22Rv1 (cell line): ENCODE data around the gene SLC25A13.
A peak's percentile ranks its signal among the peaks of the same experiment; 100 is the strongest.

Source experiments
- H3K27ac ChIP-seq: fragments of 450-650 bp; 2 replicates; pipeline ENCODE4 v1.5.1; 2017
- ZFX ChIP-seq: fragments of 450-650 bp; IDR thresholded peaks from 2 replicates; pipeline ENCODE4 v1.6.1; 2017; ENCODE audit warnings: antibody characterized with exemption, borderline replicate concordance
- TF ChIP-seq, protein P1 (sequence below): fragments of 450-650 bp; IDR thresholded peaks from 2 replicates; pipeline ENCODE4 v1.5.1; 2017; ENCODE audit warnings: mild to moderate bottlenecking

SLC25A13 gene

DNA sequence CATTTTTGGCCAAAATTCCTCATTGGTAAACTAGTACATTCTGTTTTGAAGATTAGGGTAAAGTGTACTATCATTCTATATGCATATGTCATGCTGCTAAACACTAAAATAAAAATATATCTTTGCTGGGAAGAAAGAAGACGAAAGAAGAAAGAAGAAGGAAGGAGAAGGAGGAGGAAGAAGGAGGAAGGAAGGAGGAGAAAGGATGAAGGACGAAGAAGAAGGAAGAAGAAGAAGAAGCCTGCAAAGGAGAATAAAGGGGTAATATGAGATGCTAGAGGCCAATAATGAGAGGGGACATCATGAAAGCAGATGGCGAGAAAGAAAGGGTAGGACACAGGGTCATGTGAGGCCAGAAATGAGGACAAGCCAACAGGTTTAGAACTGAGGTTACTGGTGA, 8.0 kb downstream of the SLC25A13 start:
- TF ChIP-seq ZFX, result no peak
- TF ChIP-seq, protein P1, sequence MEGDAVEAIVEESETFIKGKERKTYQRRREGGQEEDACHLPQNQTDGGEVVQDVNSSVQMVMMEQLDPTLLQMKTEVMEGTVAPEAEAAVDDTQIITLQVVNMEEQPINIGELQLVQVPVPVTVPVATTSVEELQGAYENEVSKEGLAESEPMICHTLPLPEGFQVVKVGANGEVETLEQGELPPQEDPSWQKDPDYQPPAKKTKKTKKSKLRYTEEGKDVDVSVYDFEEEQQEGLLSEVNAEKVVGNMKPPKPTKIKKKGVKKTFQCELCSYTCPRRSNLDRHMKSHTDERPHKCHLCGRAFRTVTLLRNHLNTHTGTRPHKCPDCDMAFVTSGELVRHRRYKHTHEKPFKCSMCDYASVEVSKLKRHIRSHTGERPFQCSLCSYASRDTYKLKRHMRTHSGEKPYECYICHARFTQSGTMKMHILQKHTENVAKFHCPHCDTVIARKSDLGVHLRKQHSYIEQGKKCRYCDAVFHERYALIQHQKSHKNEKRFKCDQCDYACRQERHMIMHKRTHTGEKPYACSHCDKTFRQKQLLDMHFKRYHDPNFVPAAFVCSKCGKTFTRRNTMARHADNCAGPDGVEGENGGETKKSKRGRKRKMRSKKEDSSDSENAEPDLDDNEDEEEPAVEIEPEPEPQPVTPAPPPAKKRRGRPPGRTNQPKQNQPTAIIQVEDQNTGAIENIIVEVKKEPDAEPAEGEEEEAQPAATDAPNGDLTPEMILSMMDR, result no peak
- H3K27ac ChIP-seq, result no peak overlapping the region

DNA sequence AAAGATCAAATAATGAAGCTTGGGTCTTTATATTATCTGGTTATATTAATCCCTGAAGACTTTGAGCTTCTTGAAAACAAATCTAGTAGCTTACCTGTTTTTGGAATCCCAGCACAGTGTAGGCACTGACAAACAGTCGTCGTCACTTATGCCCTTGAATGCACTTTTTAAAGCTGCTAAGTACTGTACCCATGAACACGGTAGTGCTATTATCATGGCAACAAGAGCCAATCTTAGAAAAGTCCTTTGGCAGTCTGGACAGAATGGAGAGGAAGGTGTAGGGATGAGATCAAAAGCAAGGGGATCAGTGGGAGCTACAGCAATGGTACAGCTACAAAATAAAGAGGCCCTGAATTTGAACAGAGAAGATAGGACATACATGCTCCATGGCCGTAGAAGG, 9.4 kb downstream of the SLC25A13 start:
- no peak overlapping the region for H3K27ac ChIP-seq
- TF ChIP-seq ZFX, result no peak
- TF ChIP-seq, protein P1, result no peak

GRCh38 chr7:96311967-96312366, 9.9 kb downstream of the SLC25A13 start:
- no peak overlapping the region for H3K27ac ChIP-seq
- TF ChIP-seq, protein P1, result no peak
- TF ChIP-seq ZFX, result no peak

GRCh38 chr7:96310110-96310509, 11.8 kb downstream of the SLC25A13 start:
- no peak overlapping the region for H3K27ac ChIP-seq
- no peak for TF ChIP-seq ZFX
- TF ChIP-seq, protein P1, result no peak

- TF ChIP-seq, protein P1, result no peak
- peak overlapping the region; percentile 22; the same call in 1 of the 2 replicates for H3K27ac ChIP-seq
These were observed 13.0 kb downstream of the SLC25A13 start for GRCh38 chr7:96308950-96309263.

DNA sequence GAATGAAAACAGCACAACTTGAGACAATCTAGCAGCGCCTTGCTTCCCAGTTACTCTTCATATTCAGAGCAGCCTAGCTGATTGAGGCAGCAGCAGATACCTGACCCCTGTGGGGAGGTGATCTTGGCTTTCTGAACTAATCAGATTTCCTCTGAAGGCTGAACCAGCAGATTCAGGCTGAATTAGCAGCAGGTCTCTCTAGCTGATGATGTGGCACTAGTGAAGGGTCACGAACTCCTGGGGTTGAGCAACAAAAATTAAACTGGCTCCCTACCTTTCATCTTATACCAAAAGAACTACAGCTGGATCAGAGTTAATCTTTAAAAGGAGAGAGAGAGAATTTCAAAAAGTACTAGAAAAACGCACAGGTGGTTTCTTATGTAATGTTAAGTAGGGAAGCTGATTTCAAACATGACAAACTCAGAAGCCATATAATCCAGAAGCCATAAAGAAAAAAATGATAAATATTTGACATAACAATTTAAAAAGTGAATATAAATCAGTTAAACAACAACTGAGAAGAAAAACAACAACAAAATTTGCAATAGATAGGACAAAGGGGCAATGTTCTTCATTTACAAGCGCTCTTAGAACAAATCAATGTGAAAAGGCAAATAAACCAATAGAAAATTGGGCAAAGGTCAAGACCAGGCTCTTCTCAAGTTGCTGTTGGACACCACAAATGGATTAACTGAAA, 13.5 kb downstream of the SLC25A13 start:
- peak overlapping the region; percentile 22; the same call in 1 of the 2 replicates for H3K27ac ChIP-seq
- TF ChIP-seq, protein P1, result no peak
- no peak for TF ChIP-seq ZFX

DNA sequence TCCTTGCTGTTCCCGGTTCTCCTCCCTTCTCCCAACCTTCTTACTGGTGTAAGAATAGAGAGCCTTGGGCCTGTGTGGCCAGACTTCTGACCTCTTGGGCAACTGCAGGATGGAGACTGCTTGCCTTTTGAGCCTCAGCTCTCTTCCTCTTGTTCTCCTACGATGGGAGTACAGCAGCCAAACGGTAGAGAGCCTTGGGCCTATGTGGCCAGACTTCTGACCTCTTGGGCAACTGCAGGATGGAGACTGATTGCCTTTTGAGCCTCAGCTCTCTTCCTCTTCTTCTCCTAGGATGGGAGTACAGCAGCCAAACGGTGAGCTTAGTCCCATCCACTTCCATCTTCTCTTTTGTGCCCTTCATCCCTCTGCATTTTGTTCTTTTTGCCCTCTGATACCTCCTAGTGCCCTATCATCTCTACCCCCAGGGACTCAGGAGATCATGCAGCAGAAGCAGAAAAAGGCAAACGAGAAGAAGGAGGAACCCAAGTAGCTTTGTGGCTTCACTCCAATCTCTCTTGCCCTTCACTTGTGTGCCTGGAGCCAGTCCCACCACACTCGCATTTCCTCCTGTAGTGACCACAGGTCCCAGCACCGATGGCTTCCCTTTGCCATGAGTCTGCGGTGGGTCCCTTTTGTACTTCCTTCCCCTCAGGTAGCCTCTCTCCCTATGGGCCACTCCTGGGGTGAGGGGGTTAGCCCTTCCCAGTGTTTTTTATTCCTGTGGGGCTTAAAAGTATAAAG, 15.3 kb downstream of the SLC25A13 start:
- no peak overlapping the region for H3K27ac ChIP-seq

More for the DNA sequence above, 15.3 kb downstream of the SLC25A13 start:
- no peak for TF ChIP-seq ZFX
- TF ChIP-seq, protein P1, result no peak
